ENCODE data around the gene LRRC51. TPM values are rescaled to one million over a fixed set of nuclear protein-coding genes. Genes with fewer than 3 reads are reported as not detected.

LRRC51 gene
- total RNA-seq, 1 donor from 2014 or later = 11.4 TPM

- no peak for DNase-seq
Measured at GRCh38 chr11:72070491-72070890, 10.2 kb upstream of the LRRC51 start.

GRCh38 chr11:72072348-72072747 lies 8.3 kb upstream of the LRRC51 start:
- DNase-seq = no peak

- no peak for DNase-seq
Measured at GRCh38 chr11:72075109-72075508, 5.5 kb upstream of the LRRC51 start.

GRCh38 chr11:72075756-72076155 lies 4.9 kb upstream of the LRRC51 start:
- no peak for DNase-seq

GRCh38 chr11:72078477-72078876 lies 2.2 kb upstream of the LRRC51 start:
- no peak for DNase-seq

GRCh38 chr11:72079819-72080325 lies 778 bp upstream of the LRRC51 start:
- DNase-seq = no peak

- no peak for DNase-seq
Measured at GRCh38 chr11:72081184-72081644, 564 bp downstream of the LRRC51 start.

GRCh38 chr11:72081821-72082453 lies 1.3 kb downstream of the LRRC51 start:
- DNase-seq = no peak

GRCh38 chr11:72083414-72083813 lies 2.8 kb downstream of the LRRC51 start:
- no peak for DNase-seq

GRCh38 chr11:72084076-72084475 lies 3.4 kb downstream of the LRRC51 start:
- DNase-seq = no peak

GRCh38 chr11:72084965-72085364 lies 4.3 kb downstream of the LRRC51 start:
- no peak for DNase-seq

GRCh38 chr11:72085621-72086351 lies 5.1 kb downstream of the LRRC51 start:
- no peak for DNase-seq

GRCh38 chr11:72088076-72088808 lies 7.6 kb downstream of the LRRC51 start:
- DNase-seq = no peak

- peak; percentile 42 for DNase-seq
Measured at GRCh38 chr11:72091292-72091691, 10.6 kb downstream of the LRRC51 start.

- DNase-seq = no peak
Measured at GRCh38 chr11:72098741-72099140, 18.1 kb downstream of the LRRC51 start.

GRCh38 chr11:72100009-72100408 lies 19.4 kb downstream of the LRRC51 start:
- DNase-seq = no peak

GRCh38 chr11:72100462-72100861 lies 19.8 kb downstream of the LRRC51 start:
- no peak for DNase-seq

- no peak for DNase-seq
Measured at GRCh38 chr11:72102162-72102561, 21.5 kb downstream of the LRRC51 start.

GRCh38 chr11:72102631-72102945 lies 21.9 kb downstream of the LRRC51 start:
- no peak for DNase-seq

GRCh38 chr11:72102946-72103753 lies 22.5 kb downstream of the LRRC51 start, which contains the start of gene LAMTOR1:
TSS of gene LAMTOR1 (minus strand) at chr11:72103297. CDS start at chr11:72103224, 73 bp downstream.
- peak; percentile 96 for DNase-seq

- no peak for DNase-seq
Measured at GRCh38 chr11:72103754-72104167, 23.1 kb downstream of the LRRC51 start.

- no peak for DNase-seq
Measured at GRCh38 chr11:72105888-72106287, 25.2 kb downstream of the LRRC51 start, which contains the start of gene TOMT. TSS of gene TOMT (plus strand) at chr11:72105924. CDS start at chr11:72105952, 28 bp downstream.

Data from occipital lobe (tissue), 2 donors.